Activated naive CD8-positive, alpha-beta T cell treated with anti-CD3 and anti-CD28 coated beads for 36 hours (primary cell): ENCODE measurements around the gene ERO1B. TPM values are rescaled to one million over a fixed set of nuclear protein-coding genes. Genes with fewer than 3 reads are reported as not detected.

ENCODE experiments used
- DNase-seq: peaks from one replicate; pipeline ENCODE4 v3.0.0; 2021
- H3K27ac Mint-ChIP-seq: one replicate; pipeline ENCODE4 v1.8.0; 2022; ENCODE audit warnings: mild to moderate bottlenecking, moderate library complexity, mixed read lengths
- H3K27me3 Mint-ChIP-seq: one replicate; pipeline ENCODE4 v1.8.0; 2022; ENCODE audit warnings: mild to moderate bottlenecking, mixed read lengths
- H3K36me3 Mint-ChIP-seq: one replicate; pipeline ENCODE4 v1.8.0; 2021; ENCODE audit warnings: mild to moderate bottlenecking, mixed read lengths
- H3K4me1 Mint-ChIP-seq: one replicate; pipeline ENCODE4 v1.8.0; 2021; ENCODE audit warnings: mixed read lengths
- H3K4me3 Mint-ChIP-seq: one replicate; pipeline ENCODE4 v1.8.0; 2022; ENCODE audit warnings: mild to moderate bottlenecking, moderate library complexity, mixed read lengths
- H3K9me3 Mint-ChIP-seq: one replicate; pipeline ENCODE4 v1.8.0; 2022; ENCODE audit warnings: mixed read lengths
- total RNA-seq, 2 experiments: library from RNA; stranded (reverse); gene quantifications; one replicate each; pipeline ENCODE4 v1.2.3, GENCODE V29; 2021

ERO1B gene
- total RNA-seq, 2 experiments from 2014 or later = 2.8 to 3.7 TPM

- H3K27me3 Mint-ChIP-seq = peaks cover 3% of the 10 kb centered on the region
- no peaks in the 10 kb centered on the region for H3K9me3 Mint-ChIP-seq
- H3K4me1 Mint-ChIP-seq = no peaks in the 10 kb centered on the region
- no peak for DNase-seq
- H3K27ac Mint-ChIP-seq = no peak overlapping the region
- no peaks in the 10 kb centered on the region for H3K36me3 Mint-ChIP-seq
- no peak overlapping the region for H3K4me3 Mint-ChIP-seq
Observed at GRCh38 chr1:236308827-236309226, 27.1 kb upstream of the ERO1B start.

GRCh38 chr1:236307435-236307834 lies 25.7 kb upstream of the ERO1B start:
- no peaks in the 10 kb centered on the region for H3K9me3 Mint-ChIP-seq
- no peak overlapping the region for H3K27ac Mint-ChIP-seq
- peaks cover 4% of the 10 kb centered on the region for H3K4me1 Mint-ChIP-seq
- peaks cover 3% of the 10 kb centered on the region for H3K27me3 Mint-ChIP-seq
- H3K4me3 Mint-ChIP-seq = no peak overlapping the region
- DNase-seq = no peak
- H3K36me3 Mint-ChIP-seq = no peaks in the 10 kb centered on the region

GRCh38 chr1:236304682-236305081 lies 22.9 kb upstream of the ERO1B start:
- peaks cover 4% of the 10 kb centered on the region for H3K4me1 Mint-ChIP-seq
- no peaks in the 10 kb centered on the region for H3K9me3 Mint-ChIP-seq
- H3K27ac Mint-ChIP-seq = no peak overlapping the region
- no peak for DNase-seq
- no peak overlapping the region for H3K4me3 Mint-ChIP-seq
- H3K27me3 Mint-ChIP-seq = no peaks in the 10 kb centered on the region
- no peaks in the 10 kb centered on the region for H3K36me3 Mint-ChIP-seq

GRCh38 chr1:236303675-236304074 lies 21.9 kb upstream of the ERO1B start:
- no peak overlapping the region for H3K4me3 Mint-ChIP-seq
- peak; percentile 8 for DNase-seq
- H3K4me1 Mint-ChIP-seq = peaks cover 4% of the 10 kb centered on the region
- no peak overlapping the region for H3K27ac Mint-ChIP-seq
- H3K36me3 Mint-ChIP-seq = no peaks in the 10 kb centered on the region
- no peaks in the 10 kb centered on the region for H3K9me3 Mint-ChIP-seq
- no peaks in the 10 kb centered on the region for H3K27me3 Mint-ChIP-seq

- H3K27ac Mint-ChIP-seq = no peak overlapping the region
- peaks cover 4% of the 10 kb centered on the region for H3K4me1 Mint-ChIP-seq
- H3K9me3 Mint-ChIP-seq = no peaks in the 10 kb centered on the region
- H3K36me3 Mint-ChIP-seq = no peaks in the 10 kb centered on the region
- H3K27me3 Mint-ChIP-seq = no peaks in the 10 kb centered on the region
- H3K4me3 Mint-ChIP-seq = no peak overlapping the region
- no peak for DNase-seq
Observed at GRCh38 chr1:236302941-236303340, 21.2 kb upstream of the ERO1B start.

GRCh38 chr1:236301958-236302335 lies 20.2 kb upstream of the ERO1B start:
- Mint-ChIP-seq H3K27ac (no peak overlapping the region), H3K36me3 (no peaks in the 10 kb centered on the region)
- no peak for DNase-seq

GRCh38 chr1:236301080-236301957 lies 19.6 kb upstream of the ERO1B start:
- Mint-ChIP-seq H3K36me3 (no peaks in the 10 kb centered on the region), H3K9me3 (no peaks in the 10 kb centered on the region), H3K4me3 (no peak overlapping the region), H3K27ac (no peak overlapping the region), H3K27me3 (peaks cover 3% of the 10 kb centered on the region), H3K4me1 (peaks cover 4% of the 10 kb centered on the region)
- no peak for DNase-seq

More at GRCh38 chr1:236301958-236302335, 20.2 kb upstream of the ERO1B start:
- Mint-ChIP-seq H3K4me1 (peaks cover 4% of the 10 kb centered on the region), H3K4me3 (no peak overlapping the region), H3K9me3 (no peaks in the 10 kb centered on the region), H3K27me3 (peaks cover 3% of the 10 kb centered on the region)

GRCh38 chr1:236297161-236297560 lies 15.4 kb upstream of the ERO1B start:
- Mint-ChIP-seq H3K4me3 (no peak overlapping the region), H3K9me3 (no peaks in the 10 kb centered on the region), H3K27ac (no peak overlapping the region), H3K27me3 (peaks cover 3% of the 10 kb centered on the region), H3K4me1 (no peaks in the 10 kb centered on the region), H3K36me3 (no peaks in the 10 kb centered on the region)
- DNase-seq = no peak

- Mint-ChIP-seq H3K27me3 (peaks cover 3% of the 10 kb centered on the region), H3K9me3 (no peaks in the 10 kb centered on the region)
Observed at GRCh38 chr1:236292425-236292824, 10.7 kb upstream of the ERO1B start.

GRCh38 chr1:236289492-236290131 lies 7.9 kb upstream of the ERO1B start:
- H3K36me3 Mint-ChIP-seq = no peaks in the 10 kb centered on the region
- peaks cover 8% of the 10 kb centered on the region for H3K4me1 Mint-ChIP-seq
- no peak overlapping the region for H3K4me3 Mint-ChIP-seq
- no peaks in the 10 kb centered on the region for H3K27me3 Mint-ChIP-seq
- no peak overlapping the region for H3K27ac Mint-ChIP-seq
- no peak for DNase-seq
- no peaks in the 10 kb centered on the region for H3K9me3 Mint-ChIP-seq

More at GRCh38 chr1:236292425-236292824, 10.7 kb upstream of the ERO1B start:
- Mint-ChIP-seq H3K4me1 (no peaks in the 10 kb centered on the region), H3K4me3 (no peak overlapping the region), H3K36me3 (no peaks in the 10 kb centered on the region), H3K27ac (no peak overlapping the region)
- no peak for DNase-seq

- Mint-ChIP-seq H3K4me1 (peaks cover 18% of the 10 kb centered on the region), H3K27ac (no peak overlapping the region), H3K9me3 (no peaks in the 10 kb centered on the region), H3K27me3 (no peaks in the 10 kb centered on the region), H3K36me3 (no peaks in the 10 kb centered on the region), H3K4me3 (no peak overlapping the region)
- no peak for DNase-seq
Observed at GRCh38 chr1:236288620-236288976, 6.8 kb upstream of the ERO1B start.

- H3K36me3 Mint-ChIP-seq = no peaks in the 10 kb centered on the region
- H3K27me3 Mint-ChIP-seq = no peaks in the 10 kb centered on the region
- no peak for DNase-seq
- H3K4me1 Mint-ChIP-seq = peaks cover 21% of the 10 kb centered on the region
- H3K27ac Mint-ChIP-seq = no peak overlapping the region
- H3K4me3 Mint-ChIP-seq = no peak overlapping the region
- no peaks in the 10 kb centered on the region for H3K9me3 Mint-ChIP-seq
Observed at GRCh38 chr1:236287757-236288619, 6.2 kb upstream of the ERO1B start.

GRCh38 chr1:236287356-236287755 lies 5.6 kb upstream of the ERO1B start:
- Mint-ChIP-seq H3K4me1 (peaks cover 27% of the 10 kb centered on the region), H3K27me3 (no peaks in the 10 kb centered on the region), H3K27ac (no peak overlapping the region), H3K4me3 (no peak overlapping the region), H3K36me3 (no peaks in the 10 kb centered on the region), H3K9me3 (no peaks in the 10 kb centered on the region)
- no peak for DNase-seq

- Mint-ChIP-seq H3K4me3 (peak overlapping the region; percentile 48), H3K9me3 (no peaks in the 10 kb centered on the region), H3K27me3 (no peaks in the 10 kb centered on the region), H3K27ac (peak overlapping the region; percentile 68), H3K4me1 (peaks cover 36% of the 10 kb centered on the region), H3K36me3 (no peaks in the 10 kb centered on the region)
- peak; percentile 8 for DNase-seq
Observed at GRCh38 chr1:236284291-236284721, 2.5 kb upstream of the ERO1B start.

- DNase-seq = no peak
- peak overlapping the region; percentile 92 for H3K4me3 Mint-ChIP-seq
- H3K4me1 Mint-ChIP-seq = peaks cover 40% of the 10 kb centered on the region
- peak overlapping the region; percentile 75 for H3K27ac Mint-ChIP-seq
- no peaks in the 10 kb centered on the region for H3K27me3 Mint-ChIP-seq
- H3K9me3 Mint-ChIP-seq = no peaks in the 10 kb centered on the region
- H3K36me3 Mint-ChIP-seq = no peaks in the 10 kb centered on the region
Observed at GRCh38 chr1:236282719-236283118, 961 bp upstream of the ERO1B start.
